Body of pancreas (tissue), 4 donors: Measurements from ENCODE around the gene ICOS. TPM values are rescaled to one million over a fixed set of nuclear protein-coding genes. Genes with fewer than 3 reads are reported as not detected.

Experiments used
- ATAC-seq: fragments of 150-250 bp; one replicate; pipeline ENCODE4 v1.9.1; 2016
- DNase-seq, 4 donors: peaks; one replicate each; pipeline ENCODE4 v3.0.0-alpha.2; 2019
- H3K27ac ChIP-seq, 4 donors: fragments of 200-600 bp; sonication (generic); 1 replicate in 3 of 4; 2 replicates in 1 of 4; pipeline versions ENCODE4 v1.5.1 to v1.6.1; 2016 to 2019; ENCODE audit warnings: mild to moderate bottlenecking in 1 of 4, mixed read lengths in 1 of 4, moderate library complexity in 1 of 4
- H3K27me3 ChIP-seq, 2 donors: fragments of 200-600 bp; sonication (generic); one replicate each; pipeline ENCODE4 v1.6.0; 2016; ENCODE audit warnings: mild to moderate bottlenecking in 1 of 2
- H3K36me3 ChIP-seq, 2 donors: fragments of 200-600 bp; sonication (generic); replicated peaks in 1 of 2; 2 replicates each; pipeline ENCODE4 v1.5.1; 2016; ENCODE audit warnings: low read depth in 2 of 2; ENCODE audit not compliant: insufficient read depth in 1 of 2
- H3K4me1 ChIP-seq: fragments of 200-600 bp; sonication (generic); one replicate; pipeline ENCODE4 v1.6.0; 2016
- H3K4me3 ChIP-seq, 2 donors: fragments of 200-600 bp; sonication (generic); 1 replicate in 1 of 2; 2 replicates in 1 of 2; pipeline ENCODE4 v1.5.1; 2016 to 2019
- H3K9me3 ChIP-seq, 3 donors: fragments of 200-600 bp; sonication (generic); 1 replicate in 2 of 3; 2 replicates in 1 of 3; pipeline ENCODE4 v1.5.1; 2016
- POLR2A ChIP-seq, 3 donors: fragments of 450-650 bp; IDR thresholded peaks; one replicate each; pipeline ENCODE4 v1.6.1; 2016; ENCODE audit warnings: antibody characterized with exemption in 3 of 3, mild to moderate bottlenecking in 2 of 3
- WGBS, 2 donors: methylation state at CpG; one replicate each; pipeline ENCODE4 v1.1.5; 2017; 5-methylcytosine and 5-hydroxymethylcytosine counted together
- intact Hi-C: fragments of 100-400 bp; cut with DNase I; formaldehyde crosslinking; loops from one replicate; pipeline ENCODE4 v1.15.1; 2023
- total RNA-seq, 2 donors: library from RNA; depleted of rRNA; stranded (reverse); fragments of >200 nt; gene quantifications; one replicate each; pipeline ENCODE4 v1.1.0, GENCODE V29; 2016
- TF ChIP-seq, protein P1 (sequence below), 7 experiments: fragments of 450-650 bp in 4 of 7; fragments of 200-600 bp in 3 of 7; sonication (generic) in 3 of 7; IDR thresholded peaks; one replicate each; pipeline ENCODE4 v1.5.1; 2016 to 2019; ENCODE audit warnings: antibody characterized with exemption in 7 of 7

Gene ICOS
- total RNA-seq, 2 donors from 2014 or later: not detected

DNA sequence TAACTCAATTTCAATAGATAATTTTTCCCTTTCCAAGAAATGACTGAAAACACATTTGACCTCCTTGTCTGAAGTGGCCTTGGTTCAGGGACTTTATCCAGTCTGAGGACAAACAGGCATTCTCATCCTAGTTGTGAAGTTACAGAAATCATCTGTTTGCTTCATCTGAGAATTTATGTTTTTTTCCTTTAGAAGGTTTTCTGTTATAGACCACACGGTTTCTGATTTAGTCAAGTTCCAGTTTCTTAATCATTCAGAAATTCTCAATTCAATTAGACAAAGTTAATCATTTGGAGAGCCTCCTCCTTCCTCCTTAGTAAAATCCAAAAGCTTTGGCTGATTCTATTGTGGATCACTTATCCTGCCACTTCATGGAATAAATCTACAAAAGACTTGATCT, 60.9 kb downstream of the ICOS start:
- intact Hi-C loops: no loop called here
- ATAC-seq (no peak), DNase-seq (no peak)
- Histone ChIP-seq H3K4me3 (no peak overlapping the region), H3K27ac (no peak overlapping the region), H3K27me3 (no peaks in the 10 kb centered on the region), H3K9me3 (no peaks in the 10 kb centered on the region), H3K36me3 (no peaks in the 10 kb centered on the region), H3K4me1 (no peaks in the 10 kb centered on the region)
- 14 to 44% methylated on average over 1 of the region's 1 CpG for WGBS, 2 donors
- TF ChIP-seq, protein P1, sequence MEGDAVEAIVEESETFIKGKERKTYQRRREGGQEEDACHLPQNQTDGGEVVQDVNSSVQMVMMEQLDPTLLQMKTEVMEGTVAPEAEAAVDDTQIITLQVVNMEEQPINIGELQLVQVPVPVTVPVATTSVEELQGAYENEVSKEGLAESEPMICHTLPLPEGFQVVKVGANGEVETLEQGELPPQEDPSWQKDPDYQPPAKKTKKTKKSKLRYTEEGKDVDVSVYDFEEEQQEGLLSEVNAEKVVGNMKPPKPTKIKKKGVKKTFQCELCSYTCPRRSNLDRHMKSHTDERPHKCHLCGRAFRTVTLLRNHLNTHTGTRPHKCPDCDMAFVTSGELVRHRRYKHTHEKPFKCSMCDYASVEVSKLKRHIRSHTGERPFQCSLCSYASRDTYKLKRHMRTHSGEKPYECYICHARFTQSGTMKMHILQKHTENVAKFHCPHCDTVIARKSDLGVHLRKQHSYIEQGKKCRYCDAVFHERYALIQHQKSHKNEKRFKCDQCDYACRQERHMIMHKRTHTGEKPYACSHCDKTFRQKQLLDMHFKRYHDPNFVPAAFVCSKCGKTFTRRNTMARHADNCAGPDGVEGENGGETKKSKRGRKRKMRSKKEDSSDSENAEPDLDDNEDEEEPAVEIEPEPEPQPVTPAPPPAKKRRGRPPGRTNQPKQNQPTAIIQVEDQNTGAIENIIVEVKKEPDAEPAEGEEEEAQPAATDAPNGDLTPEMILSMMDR (IDR thresholded peaks at IDR 0.05): no peak
- TF ChIP-seq POLR2A (IDR thresholded peaks at IDR 0.05): no peak

DNA sequence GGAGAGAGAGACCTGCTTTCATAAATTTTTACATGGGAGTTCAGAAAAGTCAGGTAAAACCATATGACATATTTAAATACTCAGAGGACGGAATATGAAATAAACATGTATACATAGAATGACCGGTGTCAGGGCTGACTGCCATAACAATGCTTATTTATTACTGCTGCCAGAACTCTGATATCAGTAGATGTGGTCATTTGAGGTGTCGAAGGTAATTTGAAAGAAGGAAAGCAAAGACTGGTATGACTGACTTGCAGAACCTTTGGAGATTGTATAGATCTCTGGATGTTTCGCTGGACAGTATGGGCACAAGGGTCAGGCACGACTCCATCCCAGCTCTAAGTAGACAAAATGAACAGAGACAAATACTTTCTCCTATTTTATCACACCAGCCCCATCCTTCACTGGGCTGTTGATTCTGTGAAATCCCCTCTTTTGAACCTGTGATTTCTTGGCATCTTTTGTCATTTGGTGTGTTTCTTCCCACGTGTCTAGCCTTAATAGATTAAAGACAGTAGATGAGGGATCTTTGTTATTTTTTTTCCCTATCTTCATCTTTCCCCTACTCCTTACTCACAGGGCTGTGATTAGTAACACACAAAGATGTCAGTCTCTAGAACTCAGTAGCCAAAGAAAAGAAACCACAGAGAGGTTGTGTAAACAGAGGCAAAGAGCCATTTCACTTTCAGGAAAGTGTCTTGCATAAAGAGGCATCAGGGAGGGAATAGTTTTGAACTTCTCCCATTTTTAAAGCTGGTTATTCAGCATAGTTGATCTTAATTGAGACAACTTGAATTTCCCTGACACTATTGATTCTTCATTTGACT, 61.6 kb downstream of the ICOS start:
- 57 to 67% methylated on average over 6 of the region's 6 CpGs for WGBS, 2 donors
- no peaks in the 10 kb centered on the region for H3K9me3 ChIP-seq

DNA sequence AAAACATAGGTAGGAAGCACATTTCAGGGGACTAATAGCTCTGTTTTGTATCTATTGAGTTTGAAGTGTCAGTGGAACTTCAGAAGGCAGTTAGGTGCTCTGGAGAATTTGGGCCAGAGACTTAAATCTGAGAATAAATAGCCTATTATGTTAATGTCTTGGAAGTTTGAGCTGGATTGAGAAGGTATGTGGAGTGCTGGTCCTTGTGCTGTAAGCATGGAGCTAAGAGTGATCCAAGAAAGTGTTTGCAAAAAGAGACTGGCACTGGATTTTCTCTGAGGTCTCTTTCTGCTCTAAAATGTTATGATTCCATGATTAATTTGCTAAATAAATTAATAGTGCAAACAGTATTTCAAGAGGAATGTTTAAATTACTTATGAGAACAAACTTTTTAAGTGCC, 63.3 kb downstream of the ICOS start:
- no peak overlapping the region for H3K4me3 ChIP-seq
- ATAC-seq: no peak
- TF ChIP-seq, protein P1 (IDR thresholded peaks at IDR 0.05): no peak
- no peak for TF ChIP-seq POLR2A (IDR thresholded peaks at IDR 0.05)
- DNase-seq: no peak
- no peaks in the 10 kb centered on the region for H3K36me3 ChIP-seq
- no peaks in the 10 kb centered on the region for H3K9me3 ChIP-seq
- no peaks in the 10 kb centered on the region for H3K27me3 ChIP-seq
- no peaks in the 10 kb centered on the region for H3K4me1 ChIP-seq
- no peak overlapping the region for H3K27ac ChIP-seq
- intact Hi-C loops: no loop called here

More for the DNA sequence above, 61.6 kb downstream of the ICOS start:
- no peaks in the 10 kb centered on the region for H3K36me3 ChIP-seq
- DNase-seq: no peak
- no peak for ATAC-seq
- intact Hi-C loops: no loop called here
- H3K4me1 ChIP-seq: no peaks in the 10 kb centered on the region
- H3K27me3 ChIP-seq: no peaks in the 10 kb centered on the region
- H3K27ac ChIP-seq: no peak overlapping the region
- no peak overlapping the region for H3K4me3 ChIP-seq
- TF ChIP-seq POLR2A (IDR thresholded peaks at IDR 0.05): no peak
- TF ChIP-seq, protein P1 (IDR thresholded peaks at IDR 0.05): no peak

DNA sequence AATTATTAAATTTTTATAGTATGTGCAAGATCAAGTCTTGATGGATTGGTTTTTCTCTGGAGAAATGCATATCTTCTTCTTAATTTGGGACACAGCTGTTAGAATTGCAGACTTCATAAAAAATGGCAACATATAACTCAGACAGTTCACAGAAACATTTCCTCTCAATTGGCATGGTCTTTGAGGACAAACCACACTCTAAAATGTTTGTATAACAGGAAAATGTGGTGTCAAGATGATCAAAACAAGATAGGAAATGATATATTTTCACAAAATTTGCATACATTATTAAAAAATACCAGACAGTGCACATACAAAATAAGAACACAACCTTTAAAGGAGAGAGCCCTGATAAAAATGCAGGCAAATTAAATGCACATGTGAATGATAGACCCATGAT, 63.9 kb downstream of the ICOS start:
- Histone ChIP-seq H3K27ac (no peak overlapping the region), H3K9me3 (no peaks in the 10 kb centered on the region), H3K36me3 (no peaks in the 10 kb centered on the region), H3K27me3 (no peaks in the 10 kb centered on the region), H3K4me3 (no peak overlapping the region), H3K4me1 (no peaks in the 10 kb centered on the region)
- ATAC-seq (no peak), DNase-seq (no peak)
- intact Hi-C loops: no loop called here
- TF ChIP-seq, protein P1 (IDR thresholded peaks at IDR 0.05): no peak
- TF ChIP-seq POLR2A (IDR thresholded peaks at IDR 0.05): no peak
